MCF 10A (cell line): Measurements from ENCODE around the gene MYO9A. TPM values are rescaled to one million over a fixed set of nuclear protein-coding genes. Genes with fewer than 3 reads are reported as not detected.

Experiments
- BruUV-seq: library from RNA; stranded (reverse); fragments of 400-500 nt; replicated peaks from 2 replicates; lab custom pipeline; 2021; lab: Mats Ljungman, UMichigan
- CTCF ChIA-PET: fragments of 300-600 bp; sonication (Branson Sonifier 250); formaldehyde crosslinking; extraction: SDS; loops from one replicate; lab custom pipeline; 2021; ENCODE audit warnings: antibody characterized with exemption, inconsistent platforms; lab: Yijun Ruan, JAX
- POLR2A ChIA-PET: fragments of 300-600, 350-650 bp; sonication (Branson Sonifier 250); formaldehyde crosslinking; extraction: SDS; loops from one replicate; lab custom pipeline; 2020; ENCODE audit warnings: antibody characterized with exemption, inconsistent platforms; lab: Yijun Ruan, JAX
- DNase-seq: peaks from one replicate; pipeline ENCODE4 v3.0.0-alpha.2; 2018; ENCODE audit not compliant: unreplicated experiment
- H3K27ac Mint-ChIP-seq: one replicate; pipeline ENCODE4 v1.8.0; 2022; ENCODE audit warnings: mild to moderate bottlenecking, low read depth, mixed read lengths; ENCODE audit not compliant: unreplicated experiment
- H3K27me3 Mint-ChIP-seq: one replicate; pipeline ENCODE4 v1.8.0; 2022; ENCODE audit warnings: mixed read lengths; ENCODE audit not compliant: insufficient read depth, unreplicated experiment
- H3K36me3 Mint-ChIP-seq: one replicate; pipeline ENCODE4 v1.8.0; 2022; ENCODE audit warnings: mild to moderate bottlenecking, moderate library complexity, mixed read lengths; ENCODE audit not compliant: insufficient read depth, unreplicated experiment
- H3K4me1 Mint-ChIP-seq: one replicate; pipeline ENCODE4 v1.8.0; 2022; ENCODE audit warnings: mixed read lengths; ENCODE audit not compliant: insufficient read depth, unreplicated experiment
- H3K4me3 Mint-ChIP-seq: one replicate; pipeline ENCODE4 v1.8.0; 2022; ENCODE audit warnings: mild to moderate bottlenecking, moderate library complexity, mixed read lengths; ENCODE audit not compliant: unreplicated experiment
- H3K9me3 Mint-ChIP-seq: one replicate; pipeline ENCODE4 v1.8.0; 2022; ENCODE audit warnings: mixed read lengths; ENCODE audit not compliant: unreplicated experiment
- intact Hi-C: fragments of 100-400 bp; cut with micrococcal nuclease; formaldehyde crosslinking; loops from 2 replicates; pipeline ENCODE4 v1.14.1; 2022
- total RNA-seq: library from RNA; stranded (reverse); gene quantifications from 2 replicates; pipeline ENCODE4 v1.2.3, GENCODE V29; 2022
- TF ChIP-seq, protein P1 (sequence below): fragments of 200-600 bp; IDR thresholded peaks from one replicate; pipeline ENCODE4 v1.8.0; 2022; ENCODE audit warnings: antibody characterized with exemption, mild to moderate bottlenecking; ENCODE audit not compliant: unreplicated experiment

The MYO9A gene
- total RNA-seq, 1 experiment from 2014 or later, result 40.8 TPM

DNA sequence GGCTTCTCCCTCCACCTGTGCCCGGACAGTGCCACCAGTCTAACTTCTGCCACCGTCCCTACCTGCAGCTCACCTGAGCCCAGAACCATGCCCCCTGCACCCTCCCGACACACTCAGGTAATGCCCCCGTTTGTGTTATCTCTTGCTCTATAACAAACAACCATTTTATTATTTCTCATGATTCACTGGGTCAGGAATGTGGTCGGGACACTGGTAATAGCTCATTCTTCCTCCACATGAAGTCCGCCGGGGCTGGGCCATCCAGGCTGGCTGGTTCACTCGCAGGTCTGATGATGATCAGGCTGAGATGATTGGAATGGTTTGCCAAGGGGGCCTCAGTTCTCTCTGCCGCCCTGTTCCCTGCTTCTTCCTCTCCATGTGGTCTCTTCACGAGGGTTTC, 327.9 kb downstream of the MYO9A start:
- no peak for DNase-seq
- no TSS peak for BruUV-seq
- POLR2A ChIA-PET, result no interaction called here

DNA sequence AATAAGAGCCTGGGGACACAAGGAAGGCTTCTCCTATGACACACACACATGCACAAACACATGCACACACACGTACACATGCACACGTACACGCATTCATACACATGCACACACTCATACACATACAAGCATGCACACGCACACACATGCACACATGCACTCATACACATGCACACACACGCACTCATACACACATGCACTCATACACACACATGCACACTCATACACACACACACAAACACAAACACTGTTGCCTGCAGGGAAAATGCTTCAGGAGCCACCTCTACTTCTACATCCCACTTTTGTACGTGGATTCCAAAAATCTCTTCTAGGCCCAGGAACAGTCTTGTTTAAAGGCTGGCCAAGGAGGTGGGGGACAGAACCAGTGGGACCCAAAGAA, 328.3 kb downstream of the MYO9A start:
- no peaks in the 10 kb centered on the region for H3K27me3 Mint-ChIP-seq
- H3K4me1 Mint-ChIP-seq, result peaks cover 12% of the 10 kb centered on the region
- no peaks in the 10 kb centered on the region for H3K9me3 Mint-ChIP-seq
- ChIA-PET CTCF (interaction anchor here (0.7 to 2.4 kb wide), 4 partner anchors 9 to 190 kb away, joined by 3 to 12 read pairs (median 5); no protein-coding TSS in a partner anchor), POLR2A (no interaction called here)
- DNase-seq, result no peak
- no peaks in the 10 kb centered on the region for H3K36me3 Mint-ChIP-seq
- no peak overlapping the region for H3K27ac Mint-ChIP-seq
- no TSS peak for BruUV-seq
- TF ChIP-seq, protein P1, sequence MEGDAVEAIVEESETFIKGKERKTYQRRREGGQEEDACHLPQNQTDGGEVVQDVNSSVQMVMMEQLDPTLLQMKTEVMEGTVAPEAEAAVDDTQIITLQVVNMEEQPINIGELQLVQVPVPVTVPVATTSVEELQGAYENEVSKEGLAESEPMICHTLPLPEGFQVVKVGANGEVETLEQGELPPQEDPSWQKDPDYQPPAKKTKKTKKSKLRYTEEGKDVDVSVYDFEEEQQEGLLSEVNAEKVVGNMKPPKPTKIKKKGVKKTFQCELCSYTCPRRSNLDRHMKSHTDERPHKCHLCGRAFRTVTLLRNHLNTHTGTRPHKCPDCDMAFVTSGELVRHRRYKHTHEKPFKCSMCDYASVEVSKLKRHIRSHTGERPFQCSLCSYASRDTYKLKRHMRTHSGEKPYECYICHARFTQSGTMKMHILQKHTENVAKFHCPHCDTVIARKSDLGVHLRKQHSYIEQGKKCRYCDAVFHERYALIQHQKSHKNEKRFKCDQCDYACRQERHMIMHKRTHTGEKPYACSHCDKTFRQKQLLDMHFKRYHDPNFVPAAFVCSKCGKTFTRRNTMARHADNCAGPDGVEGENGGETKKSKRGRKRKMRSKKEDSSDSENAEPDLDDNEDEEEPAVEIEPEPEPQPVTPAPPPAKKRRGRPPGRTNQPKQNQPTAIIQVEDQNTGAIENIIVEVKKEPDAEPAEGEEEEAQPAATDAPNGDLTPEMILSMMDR, result no peak
- no peak overlapping the region for H3K4me3 Mint-ChIP-seq
- intact Hi-C loops, result no loop called here

More for the DNA sequence above, 327.9 kb downstream of the MYO9A start:
- Mint-ChIP-seq H3K9me3 (no peaks in the 10 kb centered on the region), H3K27me3 (no peaks in the 10 kb centered on the region), H3K4me1 (peaks cover 12% of the 10 kb centered on the region), H3K4me3 (no peak overlapping the region), H3K36me3 (no peaks in the 10 kb centered on the region), H3K27ac (no peak overlapping the region)
- intact Hi-C loops, result no loop called here
- TF ChIP-seq, protein P1, result no peak
- CTCF ChIA-PET, result interaction anchor here (1.8 to 2.4 kb wide), 3 partner anchors 10 to 46 kb away, joined by 4 to 12 read pairs (median 5); no protein-coding TSS in a partner anchor

DNA sequence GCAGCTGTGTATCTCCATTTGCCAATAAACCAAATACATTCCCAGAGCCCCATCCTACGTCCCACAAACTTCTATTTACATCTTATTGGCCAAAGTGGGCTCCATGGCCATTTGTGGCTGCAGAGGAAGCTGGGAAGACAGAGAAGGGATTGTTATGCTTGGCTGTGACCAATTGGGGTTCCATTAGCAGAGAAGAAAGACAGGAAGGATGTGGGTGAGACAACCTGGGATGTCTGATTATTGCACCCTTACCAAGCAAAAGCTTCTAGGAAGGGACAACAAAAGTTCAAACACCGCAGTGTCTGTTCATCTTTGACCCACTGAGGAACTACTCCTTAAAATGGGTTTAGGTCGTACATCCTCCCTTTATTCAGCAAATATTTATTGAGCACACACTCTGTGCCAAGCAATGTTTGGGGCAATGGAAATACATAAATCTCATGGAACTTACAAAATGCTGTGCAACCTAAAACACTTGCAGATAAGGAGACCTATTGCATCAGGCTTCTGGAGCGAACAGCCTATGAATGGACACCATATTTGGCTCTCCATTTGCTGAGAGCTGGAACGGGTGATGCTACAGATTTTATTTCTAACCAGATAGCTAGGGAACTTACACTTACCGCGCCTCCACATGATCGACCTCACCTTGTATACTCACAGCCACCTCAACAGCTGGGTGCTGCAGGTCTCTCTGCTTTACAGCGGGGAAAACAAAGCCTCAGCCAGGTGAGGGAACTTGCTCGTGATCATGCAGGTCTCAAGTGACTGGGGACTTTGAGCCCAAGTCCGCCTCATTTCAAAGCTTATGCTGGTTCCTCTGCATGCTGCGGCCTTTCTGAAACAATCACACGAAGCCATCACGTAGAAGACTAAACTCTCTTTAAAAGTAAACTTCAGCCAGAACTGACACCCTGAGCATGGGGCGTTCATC, 329.0 kb downstream of the MYO9A start:
- TF ChIP-seq, protein P1, result no peak
- BruUV-seq, result no TSS peak
- H3K9me3 Mint-ChIP-seq, result no peaks in the 10 kb centered on the region
- ChIA-PET POLR2A (interaction anchor here (0.8 kb wide), 1 partner anchor 45 kb away, joined by 4 read pairs; no protein-coding TSS in a partner anchor), CTCF (interaction anchor here (0.7 to 2.4 kb wide), 5 partner anchors 8 to 190 kb away, joined by 3 to 12 read pairs (median 6); no protein-coding TSS in a partner anchor)
- no peaks in the 10 kb centered on the region for H3K27me3 Mint-ChIP-seq
- H3K27ac Mint-ChIP-seq, result no peak overlapping the region
- H3K36me3 Mint-ChIP-seq, result no peaks in the 10 kb centered on the region
- DNase-seq, result no peak
- peaks cover 12% of the 10 kb centered on the region for H3K4me1 Mint-ChIP-seq
- no peak overlapping the region for H3K4me3 Mint-ChIP-seq
- intact Hi-C loops, result no loop called here

DNA sequence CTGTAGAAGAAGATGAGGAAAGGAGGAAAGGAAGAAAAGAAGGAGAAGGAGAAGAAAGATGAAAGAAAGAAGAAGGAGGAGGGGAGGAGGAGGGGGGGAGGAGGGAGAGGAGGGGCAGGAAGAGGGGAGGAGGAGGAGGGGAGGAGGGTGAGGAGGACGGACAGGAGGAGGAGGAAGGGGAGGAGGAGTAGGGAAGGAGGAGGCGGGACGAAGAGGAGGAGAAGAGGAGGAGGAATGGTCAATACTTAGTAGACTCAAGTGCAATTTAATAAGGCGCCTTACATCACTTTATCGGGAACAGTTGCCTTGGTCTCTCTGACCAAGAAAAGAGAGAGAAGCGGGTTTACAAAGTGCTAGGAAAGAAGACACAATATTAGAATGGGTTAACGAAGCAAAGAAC, 331.3 kb downstream of the MYO9A start:
- no peak overlapping the region for H3K4me3 Mint-ChIP-seq
- H3K27ac Mint-ChIP-seq, result no peak overlapping the region
- ChIA-PET POLR2A (no interaction called here), CTCF (interaction anchor here (0.6 to 1.8 kb wide), 6 partner anchors 8 to 43 kb away, joined by 3 to 8 read pairs (median 3); no protein-coding TSS in a partner anchor)
- no peak for DNase-seq
- H3K36me3 Mint-ChIP-seq, result no peaks in the 10 kb centered on the region
- BruUV-seq, result no TSS peak
- TF ChIP-seq, protein P1, result no peak
- H3K27me3 Mint-ChIP-seq, result no peaks in the 10 kb centered on the region
- intact Hi-C loops, result no loop called here
- H3K4me1 Mint-ChIP-seq, result peaks cover 7% of the 10 kb centered on the region
- no peaks in the 10 kb centered on the region for H3K9me3 Mint-ChIP-seq
